ENCODE data around the gene GCNT2.
"Not testable (repeated sequence)": the region's sequence is repeated elsewhere in the genome, so short reads cannot be mapped to it uniquely, and the experiment has no call there.

GCNT2 gene

DNA sequence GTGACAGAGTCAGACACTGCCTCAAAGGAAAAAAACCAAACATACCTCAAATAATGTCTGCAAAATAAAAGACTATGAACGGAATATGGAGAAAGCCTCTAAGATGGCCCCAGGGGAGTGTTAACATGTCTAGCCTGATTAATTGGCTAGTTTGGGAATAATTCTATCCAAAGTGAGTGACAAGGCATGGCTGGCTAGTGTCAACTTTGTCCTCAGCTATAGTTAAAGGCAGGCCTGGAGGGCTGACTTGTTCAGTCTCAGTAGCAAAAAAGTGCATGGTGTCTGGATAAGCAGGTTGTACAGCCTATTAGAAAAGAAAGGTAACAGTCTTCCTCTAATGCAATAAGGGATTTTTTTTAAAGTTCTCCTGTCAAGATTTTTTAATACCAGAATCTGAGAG, 32.7 kb downstream of the GCNT2 start:
- DNase-seq: no peak

DNA sequence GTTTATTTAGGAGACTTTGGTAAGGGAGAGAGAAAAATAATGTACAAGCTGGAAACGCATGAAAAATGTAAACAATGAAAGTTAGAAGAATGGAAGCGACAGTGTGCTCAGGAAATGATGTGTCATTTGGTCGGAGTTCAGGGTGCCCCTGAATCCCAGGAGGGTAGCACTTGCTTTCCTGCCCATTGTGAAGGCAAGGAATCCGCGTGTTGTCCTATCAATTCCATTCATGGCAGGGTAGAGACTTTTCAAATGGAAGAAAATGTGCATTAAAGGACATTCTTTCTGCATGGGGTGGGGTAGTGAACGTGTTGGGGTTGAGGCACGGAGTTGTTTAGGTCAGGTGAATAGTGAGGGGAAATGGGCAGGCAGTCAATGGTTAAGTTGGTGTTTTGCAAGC, 33.7 kb downstream of the GCNT2 start:
- DNase-seq: no peak

DNA sequence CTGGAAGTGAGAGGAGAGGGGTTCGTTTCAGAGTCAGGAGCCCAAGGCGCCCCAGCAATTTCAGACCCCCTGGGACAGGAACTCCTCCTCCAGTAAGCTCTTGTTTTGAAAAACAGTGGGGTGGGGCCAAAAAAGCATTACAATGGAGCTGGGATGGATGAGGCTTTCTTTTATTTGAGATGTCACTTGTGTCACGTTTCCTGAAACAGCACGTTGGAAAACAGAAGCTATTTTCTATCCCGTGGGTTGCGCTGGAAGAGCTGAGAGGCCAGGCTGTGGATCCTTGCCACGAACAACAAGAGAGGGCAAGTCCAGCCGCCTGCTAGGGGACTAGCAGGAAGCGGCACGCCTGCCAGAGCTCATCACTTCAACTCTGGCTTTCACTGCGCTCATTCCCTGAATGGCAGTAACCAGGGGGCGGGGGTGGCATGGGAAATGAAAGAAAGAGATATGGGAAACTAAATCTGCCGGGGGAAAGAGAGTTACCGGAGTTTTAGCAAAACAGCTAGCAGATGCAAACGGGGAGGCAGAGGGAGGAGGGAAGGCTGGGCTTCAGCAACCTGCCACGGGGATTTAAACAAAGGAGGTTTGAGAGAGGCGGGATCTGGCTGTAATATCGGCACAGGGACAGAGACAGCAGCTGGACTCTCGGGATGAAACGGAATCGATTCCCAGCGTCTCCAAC, 34.6 kb downstream of the GCNT2 start:
- DNase-seq: peak; percentile 45

DNA sequence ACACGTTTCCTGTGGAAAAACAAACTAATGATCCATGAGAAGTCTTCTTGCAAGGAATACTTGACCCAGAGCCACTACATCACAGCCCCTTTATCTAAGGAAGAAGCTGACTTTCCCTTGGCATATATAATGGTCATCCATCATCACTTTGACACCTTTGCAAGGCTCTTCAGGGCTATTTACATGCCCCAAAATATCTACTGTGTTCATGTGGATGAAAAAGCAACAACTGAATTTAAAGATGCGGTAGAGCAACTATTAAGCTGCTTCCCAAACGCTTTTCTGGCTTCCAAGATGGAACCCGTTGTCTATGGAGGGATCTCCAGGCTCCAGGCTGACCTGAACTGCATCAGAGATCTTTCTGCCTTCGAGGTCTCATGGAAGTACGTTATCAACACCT, 35.4 kb downstream of the GCNT2 start:
- no peak for DNase-seq

DNA sequence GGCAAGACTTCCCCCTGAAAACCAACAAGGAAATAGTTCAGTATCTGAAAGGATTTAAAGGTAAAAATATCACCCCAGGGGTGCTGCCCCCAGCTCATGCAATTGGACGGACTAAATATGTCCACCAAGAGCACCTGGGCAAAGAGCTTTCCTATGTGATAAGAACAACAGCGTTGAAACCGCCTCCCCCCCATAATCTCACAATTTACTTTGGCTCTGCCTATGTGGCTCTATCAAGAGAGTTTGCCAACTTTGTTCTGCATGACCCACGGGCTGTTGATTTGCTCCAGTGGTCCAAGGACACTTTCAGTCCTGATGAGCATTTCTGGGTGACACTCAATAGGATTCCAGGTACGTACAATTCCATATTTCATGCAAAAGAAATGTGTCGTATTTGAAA, 35.8 kb downstream of the GCNT2 start:
- no peak for DNase-seq

DNA sequence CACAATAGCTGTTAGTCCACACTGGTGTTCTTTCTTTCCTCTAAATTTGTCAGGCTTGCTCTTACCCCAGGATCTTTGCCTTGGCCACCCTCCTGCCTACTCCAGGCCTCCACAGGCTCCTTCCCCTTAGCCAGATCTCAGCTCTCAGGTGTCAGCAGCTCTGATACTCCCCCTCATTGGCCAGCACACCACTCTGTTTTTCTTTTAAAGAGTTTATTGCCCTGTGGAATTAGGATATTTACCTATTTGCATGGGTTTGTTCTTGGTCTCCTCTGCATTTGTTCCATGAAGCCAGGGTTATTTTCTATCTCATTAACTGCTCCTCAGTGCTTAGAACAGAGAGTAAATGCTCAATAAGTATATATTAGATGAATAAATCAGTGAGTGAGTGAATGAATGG, 36.8 kb downstream of the GCNT2 start:
- DNase-seq: no peak

DNA sequence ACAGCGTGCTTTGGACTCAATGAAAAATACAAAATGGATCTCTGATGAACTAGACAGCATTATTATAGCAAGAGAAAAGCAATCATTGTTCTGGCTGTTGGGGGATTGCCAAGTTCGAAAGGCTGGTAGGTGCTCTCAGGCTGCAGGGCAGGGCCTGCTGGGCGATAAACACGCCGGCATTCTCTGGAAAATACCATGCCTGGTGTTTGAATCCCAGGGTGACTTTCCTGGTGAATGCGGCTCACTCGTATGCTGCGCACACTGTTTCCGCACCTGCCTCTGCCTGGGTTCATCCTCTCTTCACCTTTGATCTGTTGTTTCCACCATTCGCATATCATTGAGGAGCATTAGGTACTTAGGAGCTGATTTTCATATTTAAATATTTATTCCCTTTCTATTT, 37.4 kb downstream of the GCNT2 start:
- peak; percentile 45 for DNase-seq

DNA sequence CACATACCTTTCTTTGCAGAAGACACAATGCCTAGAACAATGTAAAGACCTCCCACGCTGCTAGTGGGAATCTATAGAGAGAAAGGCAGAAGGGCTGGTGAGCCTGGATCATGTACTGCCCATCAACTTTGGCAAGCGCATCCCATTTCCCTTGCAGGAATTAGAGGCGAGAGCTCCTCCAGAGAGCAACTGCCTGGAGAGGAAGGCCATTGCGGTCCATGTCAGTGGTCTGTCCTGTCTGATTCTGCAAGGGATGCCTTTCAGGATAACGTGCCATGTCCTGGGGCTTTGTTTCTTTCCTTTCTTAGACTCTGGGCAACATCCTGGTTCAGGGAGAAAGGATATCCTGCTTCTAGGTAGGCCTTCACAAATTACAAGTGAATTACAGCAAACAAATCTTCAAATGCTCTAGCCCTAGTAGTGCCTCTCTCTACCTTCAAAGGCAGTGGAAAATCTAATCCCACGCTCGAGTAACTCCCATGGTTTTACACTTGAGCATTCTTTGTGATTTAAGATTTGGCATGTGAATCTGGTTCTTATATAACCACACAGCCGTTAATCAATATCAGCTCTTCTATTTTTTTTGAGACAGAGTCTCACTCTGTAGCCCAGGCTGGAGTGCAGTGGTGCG, 38.5 kb downstream of the GCNT2 start:
- DNase-seq: no peak

DNA sequence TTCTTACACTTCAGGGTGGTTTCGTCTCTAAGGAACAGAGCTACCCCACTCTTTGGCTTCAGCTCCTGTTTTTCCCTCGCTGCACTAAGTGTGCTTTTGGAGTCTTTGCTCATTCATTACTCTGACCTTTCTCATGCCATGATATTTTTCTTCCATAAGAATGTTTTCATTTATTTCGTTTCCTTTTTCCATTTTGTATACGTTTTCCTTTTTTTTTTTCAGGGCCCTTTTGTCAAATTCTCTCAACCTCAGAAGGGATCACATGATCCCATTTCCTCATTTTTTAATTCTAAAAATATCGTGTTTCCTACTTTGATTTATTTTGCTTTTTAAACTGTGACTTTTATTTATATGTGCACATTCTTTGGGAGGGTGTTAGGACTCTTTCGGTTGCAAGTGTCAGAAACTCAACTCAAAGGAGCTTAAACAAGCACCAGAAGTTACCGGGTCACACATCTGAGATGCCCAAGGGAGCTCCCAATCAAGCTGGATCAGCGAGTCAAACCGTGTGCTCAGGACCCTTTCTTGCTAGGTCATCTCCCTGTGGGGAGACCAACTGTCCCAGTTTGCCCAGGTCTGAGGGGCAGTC, 40.6 kb downstream of the GCNT2 start:
- DNase-seq: no peak

DNA sequence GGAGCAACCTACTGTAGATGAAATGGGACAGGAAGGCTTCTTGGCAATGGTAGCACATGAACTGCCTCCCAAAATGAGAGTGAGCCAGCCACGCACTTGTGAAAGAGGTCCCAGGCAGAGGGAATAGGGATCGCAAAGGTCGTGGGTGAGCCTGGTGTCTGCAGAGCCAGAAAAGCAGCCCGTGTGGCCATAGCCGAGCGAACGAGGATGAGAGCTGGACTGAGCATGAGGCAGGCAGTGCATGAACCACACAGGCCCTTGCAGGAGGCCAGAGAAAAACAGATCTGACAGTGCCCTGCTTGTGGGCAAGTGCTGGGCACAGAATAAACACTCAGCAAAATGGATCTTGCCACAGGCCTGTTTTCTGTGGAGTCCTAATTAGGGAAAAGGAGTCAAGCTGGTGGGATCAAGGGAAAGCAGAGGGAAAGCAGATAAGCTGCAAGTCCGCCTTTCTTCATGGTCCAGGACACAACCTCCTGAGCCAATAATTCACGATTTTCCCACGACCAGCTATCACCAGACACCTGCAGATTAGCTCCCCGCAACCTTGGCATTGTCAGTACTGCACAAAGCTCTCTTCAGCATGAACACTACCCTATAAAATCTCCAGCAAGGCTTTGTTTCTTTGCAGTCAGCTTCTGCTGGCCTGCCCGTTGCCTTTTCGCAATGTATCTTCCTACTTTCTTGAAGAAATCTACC, 44.0 kb downstream of the GCNT2 start:
- no peak for DNase-seq

DNA sequence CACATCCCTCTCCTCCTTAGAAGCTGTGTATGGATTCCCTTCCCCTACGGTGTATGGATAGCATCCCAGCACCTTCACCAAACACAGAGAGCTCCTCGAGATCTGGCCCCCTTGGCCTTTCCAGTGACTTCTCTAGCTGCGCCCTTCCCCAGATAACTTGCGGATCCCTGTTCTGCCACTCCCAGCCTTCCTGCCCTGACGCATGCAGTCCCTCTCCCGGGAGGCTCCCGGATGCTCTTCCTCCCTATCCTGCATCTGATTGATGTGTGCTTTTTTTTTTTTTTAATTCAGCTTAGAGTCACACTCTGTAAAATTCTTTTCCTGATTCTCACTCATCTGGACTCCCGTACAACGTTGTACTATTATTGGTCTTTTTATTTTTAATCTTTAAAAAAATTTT, 44.8 kb downstream of the GCNT2 start:
- no peak for DNase-seq

DNA sequence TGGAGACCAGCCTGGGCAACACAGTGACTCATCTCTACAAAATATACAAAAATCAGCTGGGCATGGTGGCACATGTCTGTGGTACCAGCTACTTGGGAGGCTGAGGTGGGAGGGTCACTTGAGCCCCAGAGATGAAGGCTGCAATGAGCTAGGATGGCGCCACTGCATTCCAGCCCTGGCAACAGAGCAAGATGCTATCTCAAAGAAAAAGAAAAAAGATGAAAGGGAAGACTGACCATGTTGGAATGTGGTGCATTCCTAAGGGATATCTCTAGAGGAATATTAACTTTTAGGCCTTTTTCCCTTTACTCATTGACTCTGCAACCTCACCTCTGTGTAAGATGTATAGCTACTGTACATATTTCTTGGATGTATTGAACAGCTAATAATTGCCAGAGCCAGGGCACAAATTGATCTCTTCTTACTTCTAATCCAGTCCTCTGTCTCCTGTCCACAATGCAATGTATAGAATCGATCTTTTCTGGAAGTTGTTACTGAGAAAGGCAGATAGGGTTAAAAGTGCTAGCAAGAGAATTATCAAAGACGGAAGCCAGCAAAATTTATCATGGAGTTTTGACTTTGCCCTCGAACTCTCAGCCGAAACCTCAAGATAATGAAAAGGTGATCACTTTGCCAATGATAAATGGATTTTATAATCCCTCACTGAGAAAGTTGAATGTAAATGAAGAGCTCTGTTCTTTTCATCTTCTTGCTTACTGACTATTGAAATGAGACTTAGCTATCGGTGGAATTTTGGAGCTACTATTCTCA, 46.3 kb downstream of the GCNT2 start:
- no peak for DNase-seq

DNA sequence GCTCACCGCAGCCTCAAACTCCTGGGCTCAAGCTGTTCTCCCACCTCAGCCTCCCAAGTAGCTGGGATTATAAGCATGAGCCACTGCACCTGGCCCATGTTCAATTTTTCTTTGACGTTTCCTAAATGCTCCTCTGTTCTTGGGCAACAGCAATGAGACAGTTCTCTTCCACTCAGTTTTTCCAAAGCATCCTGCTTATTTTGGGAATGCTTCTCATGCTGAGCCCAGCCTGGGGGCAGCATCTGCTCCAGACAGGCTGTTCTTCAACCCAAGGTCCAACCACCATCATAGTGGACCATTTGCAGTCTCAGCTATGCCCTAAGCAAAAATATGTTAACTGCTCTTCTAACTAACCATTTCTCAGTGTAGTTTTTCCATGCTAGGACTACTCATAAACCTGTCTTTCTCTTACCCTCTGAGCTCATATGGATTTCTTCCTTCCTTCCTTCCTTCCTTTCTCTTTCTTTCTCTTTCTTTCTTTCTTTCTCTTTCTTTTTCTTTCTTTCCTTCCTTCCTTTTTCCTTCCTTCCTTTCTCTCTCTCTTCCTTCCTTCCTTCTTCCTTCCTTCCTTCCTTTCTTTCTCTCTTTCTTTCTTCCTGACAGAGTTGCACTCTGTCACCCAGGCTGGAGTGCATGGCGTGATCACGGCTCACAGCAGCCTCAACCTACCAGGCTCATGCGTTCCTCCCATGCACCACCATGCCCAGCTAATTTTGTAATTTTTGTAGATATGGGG, 48.4 kb downstream of the GCNT2 start:
- DNase-seq: no peak

DNA sequence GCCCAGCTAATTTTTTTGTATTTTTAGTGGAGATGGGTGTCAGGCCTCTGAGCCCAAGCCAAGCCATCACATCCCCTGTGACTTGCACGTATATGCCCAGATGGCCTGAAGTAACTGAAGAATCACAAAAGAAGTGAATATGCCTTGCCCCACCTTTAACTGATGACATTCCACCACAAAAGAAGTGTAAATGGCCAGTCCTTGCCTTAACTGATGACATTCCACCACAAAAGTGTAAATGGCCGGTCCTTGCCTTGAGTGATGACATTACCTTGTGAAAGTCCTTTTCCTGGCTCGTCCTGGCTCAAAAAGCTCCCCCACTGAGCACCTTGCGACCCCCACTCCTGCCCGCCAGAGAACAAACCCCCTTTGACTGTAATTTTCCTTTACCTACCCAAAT, 54.4 kb downstream of the GCNT2 start:
- DNase-seq: not testable (repeated sequence)

DNA sequence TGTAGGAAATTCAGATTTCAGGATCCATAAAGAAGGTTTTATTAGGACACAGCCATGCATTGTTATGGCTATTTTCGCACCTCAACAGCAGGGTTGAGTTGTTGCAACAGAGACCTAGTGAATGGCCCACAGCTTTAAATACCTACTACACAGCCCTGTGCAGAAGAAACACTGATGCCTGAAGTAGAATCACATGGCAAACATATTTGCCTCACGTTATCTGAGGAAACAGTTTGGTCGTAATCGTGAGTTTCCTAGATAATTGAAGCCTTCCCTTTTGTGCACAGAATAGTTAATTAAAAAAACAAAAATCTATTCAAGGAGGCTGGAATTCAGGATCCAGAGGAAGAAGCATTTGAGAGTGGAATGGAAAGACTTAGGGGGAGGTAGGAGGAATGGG, 55.1 kb downstream of the GCNT2 start:
- no peak for DNase-seq

DNA sequence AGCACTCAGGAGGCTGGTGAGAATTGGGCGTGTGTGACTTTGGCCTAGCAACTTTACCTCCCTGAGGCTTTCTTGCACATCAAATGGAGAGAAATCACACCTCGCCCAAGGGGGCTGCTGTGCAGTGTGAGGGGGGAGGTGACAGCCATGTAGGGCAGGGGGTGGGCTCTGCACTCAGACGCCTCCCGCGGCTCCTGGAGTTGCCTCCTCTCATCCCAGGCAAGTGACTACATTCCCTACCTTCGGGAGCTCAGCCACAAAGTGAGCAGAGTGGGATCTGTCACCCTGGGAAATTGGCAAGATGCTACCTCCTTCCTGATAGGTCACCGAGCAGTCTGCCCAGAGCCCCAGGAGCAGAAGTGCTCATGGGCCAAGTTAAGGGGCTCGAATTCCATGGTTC, 56.0 kb downstream of the GCNT2 start:
- no peak for DNase-seq

DNA sequence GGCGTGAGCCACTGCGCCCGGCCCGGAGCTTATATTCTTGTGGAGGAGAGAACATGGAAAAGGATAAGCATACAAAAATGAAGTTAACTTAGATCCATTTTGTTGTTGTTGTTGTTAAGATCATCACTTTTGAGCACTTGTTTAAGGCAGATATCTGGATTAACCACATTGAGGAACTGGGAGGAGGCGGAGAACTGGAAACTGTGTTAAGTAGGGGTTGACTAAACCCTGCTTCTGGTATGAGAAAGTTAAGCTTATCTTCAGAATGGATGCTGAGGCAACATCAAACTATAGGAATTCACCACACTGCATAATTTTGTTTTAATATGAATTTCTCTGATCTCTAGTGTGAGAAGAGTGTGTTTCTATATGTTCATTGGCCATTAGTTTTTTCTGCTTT, 57.6 kb downstream of the GCNT2 start:
- no peak for DNase-seq

DNA sequence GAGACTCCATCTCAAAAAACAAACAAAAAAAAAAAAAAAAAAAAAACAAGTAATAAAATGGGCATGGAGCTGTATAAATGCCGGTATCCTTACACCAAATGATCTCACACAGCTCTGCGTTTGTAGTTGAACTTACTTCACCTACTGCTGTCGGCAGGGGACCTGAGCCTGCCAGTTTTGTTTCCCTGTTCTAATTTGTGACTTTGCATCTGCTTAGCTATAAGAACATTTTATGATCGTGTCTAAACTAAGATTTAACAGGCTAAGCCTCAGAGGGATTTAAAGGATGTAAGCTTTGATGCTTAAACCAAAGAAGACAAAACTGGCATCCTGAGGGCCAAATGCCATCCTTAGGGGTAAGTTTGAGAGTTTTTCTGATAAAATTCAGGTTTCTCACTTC, 58.7 kb downstream of the GCNT2 start:
- no peak for DNase-seq

DNA sequence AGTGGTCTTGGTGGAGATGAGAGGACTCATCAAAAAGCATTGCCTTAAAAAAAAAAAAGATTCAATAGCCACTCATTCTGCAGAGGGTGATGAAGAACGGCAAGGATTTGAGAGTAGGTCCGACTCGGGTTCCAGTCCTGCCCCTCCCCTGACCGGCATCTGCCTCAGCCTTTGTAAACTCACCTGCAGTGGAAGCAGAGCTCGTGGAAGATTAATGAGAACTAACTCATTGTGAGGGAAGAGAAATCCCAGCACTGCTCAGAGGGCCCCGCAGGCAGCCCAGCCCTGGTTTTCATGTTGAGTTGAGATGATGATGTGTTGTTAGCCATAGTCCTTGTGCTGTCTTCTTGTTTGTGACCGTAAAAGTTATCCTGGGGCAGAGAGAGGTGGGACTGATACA, 59.4 kb downstream of the GCNT2 start:
- DNase-seq: no peak

DNA sequence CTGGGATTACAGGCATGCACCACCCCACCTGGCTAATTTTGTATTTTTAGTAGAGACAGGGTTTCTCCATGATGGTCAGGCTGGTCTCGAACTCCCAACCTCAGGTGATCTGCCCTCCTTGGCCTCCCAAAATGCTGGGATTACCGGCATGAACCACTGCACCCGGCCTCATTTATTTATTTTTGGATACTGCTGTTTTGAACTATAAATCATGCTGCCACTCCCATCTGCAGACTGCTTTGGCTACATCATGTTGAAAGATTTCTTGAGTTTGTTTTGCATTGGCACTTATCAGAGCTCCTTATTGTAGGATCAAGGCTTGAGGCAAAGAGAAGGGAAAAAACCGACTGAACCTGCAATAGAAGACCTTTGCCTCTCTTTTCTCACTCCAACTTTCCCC, 60.3 kb downstream of the GCNT2 start:
- not testable (repeated sequence) for DNase-seq

DNA sequence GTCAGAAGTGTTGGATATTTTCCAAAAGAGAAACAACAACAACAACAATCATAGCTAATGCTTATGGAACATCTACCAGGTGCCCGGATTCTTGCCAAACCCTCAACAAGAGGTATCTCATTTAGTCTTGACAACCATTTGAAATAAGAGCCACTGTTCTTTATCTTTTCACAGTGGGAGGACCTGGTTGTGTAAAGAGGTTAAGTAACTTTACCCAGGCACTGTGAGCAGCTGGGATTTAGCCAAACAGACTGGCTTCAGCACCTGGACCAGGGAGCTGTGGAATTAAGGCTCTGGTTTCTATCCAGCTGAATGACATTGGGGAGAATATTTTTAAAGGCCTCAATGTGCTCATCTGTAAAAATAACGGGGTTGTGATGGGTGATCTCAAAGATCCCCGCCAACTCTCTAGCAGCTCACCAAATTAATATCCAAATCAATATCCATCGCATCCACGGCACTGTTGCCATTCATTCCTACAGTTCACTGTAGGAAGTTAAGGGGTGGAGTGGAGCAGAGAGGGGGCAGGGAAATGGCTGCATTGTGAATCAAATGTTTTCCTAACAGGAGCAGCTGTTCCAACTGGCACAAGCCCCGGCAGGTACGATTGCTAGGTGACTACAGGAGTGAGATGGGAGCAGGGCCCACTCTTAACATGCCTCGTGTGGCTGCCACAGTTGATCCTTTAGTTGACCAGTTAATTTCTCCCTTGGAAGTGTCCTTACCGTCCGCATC, 61.8 kb downstream of the GCNT2 start:
- DNase-seq: peak; percentile 87

DNA sequence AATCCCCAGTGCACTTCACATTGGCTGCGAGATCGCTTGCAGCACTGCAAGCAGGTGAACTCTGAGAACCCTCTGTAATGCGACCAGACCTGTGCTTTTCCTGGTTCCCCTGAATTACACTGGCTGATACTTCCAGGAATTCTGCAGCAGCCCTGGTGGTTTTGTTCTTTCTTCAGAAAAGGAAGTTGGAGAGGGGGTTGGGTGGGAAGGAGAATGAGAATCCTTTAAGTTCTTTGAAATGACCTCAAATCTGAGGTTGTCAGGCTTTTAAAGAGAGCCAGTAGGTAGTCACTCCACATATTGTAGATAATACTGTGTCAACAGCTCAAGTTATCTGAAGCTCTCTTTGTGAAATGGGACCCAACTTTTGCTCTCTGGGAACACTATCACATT, 62.4 kb downstream of the GCNT2 start:
- no peak for DNase-seq

Measured in DMS153 (cell line).